NT2/D1 (cell line): ENCODE data around the gene STAT4.
A peak's percentile ranks its signal among the peaks of the same experiment; 100 is the strongest.

ENCODE experiments used
- DNase-seq: peaks from one replicate; pipeline ENCODE4 v3.0.0-alpha.2; 2011; ENCODE audit warnings: low read depth, low spot score
- H3K27me3 ChIP-seq: 2 replicates; pipeline ENCODE4 v1.6.0; 2011; ENCODE audit warnings: mild to moderate bottlenecking; ENCODE audit not compliant: insufficient read length, insufficient read depth
- H3K36me3 ChIP-seq: 2 replicates; pipeline ENCODE4 v1.6.1; 2011; ENCODE audit warnings: mild to moderate bottlenecking, low read length, mixed read lengths; ENCODE audit not compliant: insufficient read depth, insufficient read length
- H3K4me1 ChIP-seq: 2 replicates; pipeline ENCODE4 v1.5.1; 2011; ENCODE audit not compliant: insufficient read depth, insufficient read length
- H3K4me3 ChIP-seq: 2 replicates; pipeline ENCODE4 v1.5.1; 2011; ENCODE audit warnings: low read depth; ENCODE audit not compliant: insufficient read length
- H3K9ac ChIP-seq: 2 replicates; pipeline ENCODE4 v1.6.0; 2011; ENCODE audit warnings: low read depth; ENCODE audit not compliant: insufficient read length
- H3K9me3 ChIP-seq: 2 replicates; pipeline ENCODE4 v1.5.1; 2011; ENCODE audit warnings: mild to moderate bottlenecking, low read length; ENCODE audit not compliant: insufficient read depth
- SUZ12 ChIP-seq: IDR thresholded peaks from 2 replicates; pipeline ENCODE4 v1.6.1; 2011; ENCODE audit not compliant: insufficient read length, insufficient read depth; ENCODE audit errors: extremely low read depth
- YY1 ChIP-seq: IDR thresholded peaks from 2 replicates; pipeline ENCODE4 v1.6.1; 2011; ENCODE audit not compliant: insufficient read length, insufficient read depth
- ZNF274 ChIP-seq: IDR thresholded peaks from 2 replicates; pipeline ENCODE4 v1.6.1; 2011; ENCODE audit warnings: mild to moderate bottlenecking, low read depth, low read length

STAT4 gene

GRCh38 chr2:191105082-191105481 lies 45.7 kb downstream of the STAT4 start:
- DNase-seq = no peak
- Histone ChIP-seq H3K4me3 (no peak overlapping the region), H3K9ac (no peak overlapping the region), H3K4me1 (no peaks in the 10 kb centered on the region), H3K9me3 (no peaks in the 10 kb centered on the region), H3K36me3 (no peaks in the 10 kb centered on the region), H3K27me3 (no peaks in the 10 kb centered on the region)
- TF ChIP-seq ZNF274 (no peak), YY1 (no peak), SUZ12 (no peak)

GRCh38 chr2:191103774-191104173 lies 47.0 kb downstream of the STAT4 start:
- Histone ChIP-seq H3K27me3 (no peaks in the 10 kb centered on the region), H3K36me3 (no peaks in the 10 kb centered on the region), H3K9me3 (no peaks in the 10 kb centered on the region), H3K9ac (no peak overlapping the region), H3K4me3 (no peak overlapping the region), H3K4me1 (no peaks in the 10 kb centered on the region)
- DNase-seq = no peak
- TF ChIP-seq ZNF274 (no peak), SUZ12 (no peak), YY1 (no peak)

GRCh38 chr2:191100216-191100615 lies 50.6 kb downstream of the STAT4 start:
- H3K27me3 ChIP-seq = no peaks in the 10 kb centered on the region
- H3K9ac ChIP-seq = no peak overlapping the region
- DNase-seq = no peak
- H3K36me3 ChIP-seq = no peaks in the 10 kb centered on the region
- H3K4me1 ChIP-seq = no peaks in the 10 kb centered on the region
- H3K9me3 ChIP-seq = no peaks in the 10 kb centered on the region
- no peak overlapping the region for H3K4me3 ChIP-seq
- TF ChIP-seq ZNF274 = no peak
- TF ChIP-seq SUZ12 = no peak
- no peak for TF ChIP-seq YY1

DNA sequence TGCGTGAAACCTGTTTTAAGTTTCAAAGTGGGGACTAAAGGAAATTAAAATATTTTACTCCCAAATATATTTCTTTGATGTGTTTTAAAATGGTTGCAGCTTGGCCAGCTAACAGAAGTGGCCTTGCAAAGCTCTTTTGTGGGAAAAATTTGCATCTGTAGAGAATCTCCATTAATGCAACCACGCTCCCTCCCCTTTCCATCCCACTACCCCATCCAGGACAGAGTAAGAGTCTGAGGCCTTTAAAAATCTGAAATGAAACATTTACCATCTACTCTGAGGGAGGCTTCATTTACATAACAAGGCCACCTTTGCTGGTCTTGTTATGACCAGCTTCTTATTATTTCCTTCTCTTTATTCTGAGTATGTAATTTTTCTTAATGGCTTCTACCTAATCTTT lies 63.5 kb downstream of the STAT4 start:
- Histone ChIP-seq H3K9me3 (peaks cover 14% of the 10 kb centered on the region), H3K27me3 (no peaks in the 10 kb centered on the region), H3K36me3 (no peaks in the 10 kb centered on the region), H3K4me1 (no peaks in the 10 kb centered on the region), H3K9ac (no peak overlapping the region), H3K4me3 (no peak overlapping the region)
- DNase-seq = peak; percentile 39
- TF ChIP-seq YY1 = no peak
- no peak for TF ChIP-seq SUZ12
- no peak for TF ChIP-seq ZNF274

- H3K9me3 ChIP-seq = peaks cover 14% of the 10 kb centered on the region
- H3K27me3 ChIP-seq = no peaks in the 10 kb centered on the region
- TF ChIP-seq ZNF274 (no peak), YY1 (no peak), SUZ12 (no peak)
- DNase-seq = no peak
- no peaks in the 10 kb centered on the region for H3K4me1 ChIP-seq
- no peaks in the 10 kb centered on the region for H3K36me3 ChIP-seq
- no peak overlapping the region for H3K9ac ChIP-seq
- H3K4me3 ChIP-seq = no peak overlapping the region
Observed at GRCh38 chr2:191086706-191087105, 64.1 kb downstream of the STAT4 start.

DNA sequence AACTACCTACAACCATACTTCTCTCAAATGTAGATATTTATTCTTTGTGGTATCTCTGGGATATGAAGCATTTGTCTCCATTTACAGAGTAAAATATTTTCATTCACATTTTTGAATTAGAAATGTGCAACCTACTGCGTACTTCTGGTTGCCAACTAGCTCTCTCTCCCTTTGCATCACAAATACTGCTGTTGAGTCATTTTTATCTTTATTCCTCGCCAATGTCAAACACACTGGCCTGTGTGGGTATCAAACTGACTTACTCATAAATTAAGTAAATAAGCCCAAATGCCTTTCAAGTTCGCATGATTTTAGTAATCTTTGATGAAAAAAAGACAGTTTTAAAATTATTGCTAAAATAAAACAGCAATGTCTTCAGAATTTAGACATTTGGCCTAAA lies 67.3 kb downstream of the STAT4 start:
- Histone ChIP-seq H3K4me1 (no peaks in the 10 kb centered on the region), H3K9ac (no peak overlapping the region), H3K4me3 (no peak overlapping the region), H3K36me3 (no peaks in the 10 kb centered on the region), H3K9me3 (peaks cover 14% of the 10 kb centered on the region), H3K27me3 (no peaks in the 10 kb centered on the region)
- no peak for DNase-seq
- TF ChIP-seq SUZ12 (no peak), YY1 (no peak), ZNF274 (no peak)

DNA sequence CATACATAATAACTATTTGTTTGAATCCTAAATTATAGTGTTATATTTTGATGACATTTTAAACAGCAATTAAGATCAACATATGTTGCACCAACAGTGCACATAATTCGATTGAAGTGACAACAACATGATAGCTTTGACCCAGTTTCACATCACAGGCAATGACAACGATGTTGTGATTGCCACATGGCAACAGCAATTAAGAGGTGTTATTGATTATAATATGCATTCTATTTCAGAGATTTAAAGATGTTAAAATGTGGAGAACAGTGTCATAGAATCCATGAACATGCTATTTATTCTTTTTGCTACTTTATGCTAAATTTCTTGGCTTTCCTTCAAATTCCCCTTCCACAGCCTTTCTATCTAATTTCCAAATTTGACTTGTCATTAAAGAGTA lies 68.5 kb downstream of the STAT4 start:
- TF ChIP-seq ZNF274 (no peak), YY1 (no peak), SUZ12 (no peak)

More for the DNA sequence above, 68.5 kb downstream of the STAT4 start:
- no peak overlapping the region for H3K9ac ChIP-seq
- H3K9me3 ChIP-seq = peaks cover 14% of the 10 kb centered on the region
- DNase-seq = no peak
- H3K4me1 ChIP-seq = no peaks in the 10 kb centered on the region
- H3K4me3 ChIP-seq = no peak overlapping the region
- no peaks in the 10 kb centered on the region for H3K36me3 ChIP-seq
- H3K27me3 ChIP-seq = no peaks in the 10 kb centered on the region
